ENCODE results near the gene UTP25.

Gene UTP25

GRCh38 chr1:209807509-209807908, 20.3 kb upstream of the UTP25 start:
- DNase-seq, result no peak

- no peak for DNase-seq
These were observed 19.7 kb upstream of the UTP25 start for GRCh38 chr1:209808059-209808581.

GRCh38 chr1:209809611-209810010, 18.2 kb upstream of the UTP25 start:
- DNase-seq, result no peak

GRCh38 chr1:209810783-209811182, 17.0 kb upstream of the UTP25 start:
- no peak for DNase-seq

GRCh38 chr1:209813902-209814301, 13.9 kb upstream of the UTP25 start:
- no peak for DNase-seq

- DNase-seq, result no peak
These were observed 12.3 kb upstream of the UTP25 start for GRCh38 chr1:209815490-209815889.

- DNase-seq, result no peak
These were observed 11.8 kb upstream of the UTP25 start for GRCh38 chr1:209815931-209816341.

- no peak for DNase-seq
These were observed 10.8 kb upstream of the UTP25 start for GRCh38 chr1:209816923-209817322.

- DNase-seq, result no peak
These were observed 10.1 kb upstream of the UTP25 start for GRCh38 chr1:209817691-209818090.

- DNase-seq, result no peak
These were observed 8.7 kb upstream of the UTP25 start for GRCh38 chr1:209819058-209819457.

GRCh38 chr1:209820986-209821385, 6.8 kb upstream of the UTP25 start:
- no peak for DNase-seq

- no peak for DNase-seq
These were observed 5.1 kb upstream of the UTP25 start for GRCh38 chr1:209822706-209823105.

- DNase-seq, result no peak
These were observed 4.4 kb upstream of the UTP25 start for GRCh38 chr1:209823143-209824041.

GRCh38 chr1:209825591-209826434, 2.0 kb upstream of the UTP25 start:
- DNase-seq, result no peak

- no peak for DNase-seq
These were observed 1.9 kb downstream of the UTP25 start for GRCh38 chr1:209829716-209830115.

- no peak for DNase-seq
These were observed 3.0 kb downstream of the UTP25 start for GRCh38 chr1:209830722-209831121.

GRCh38 chr1:209831615-209832014, 3.8 kb downstream of the UTP25 start:
- DNase-seq, result no peak

GRCh38 chr1:209835782-209836298, 8.1 kb downstream of the UTP25 start:
- DNase-seq, result no peak

GRCh38 chr1:209837671-209838070, 9.9 kb downstream of the UTP25 start:
- DNase-seq, result no peak

- no peak for DNase-seq
These were observed 10.8 kb downstream of the UTP25 start for GRCh38 chr1:209838537-209838936.

GRCh38 chr1:209839875-209840546, 12.2 kb downstream of the UTP25 start:
- DNase-seq, result no peak

- DNase-seq, result no peak
These were observed 12.8 kb downstream of the UTP25 start for GRCh38 chr1:209840611-209841010.

Data from activated CD4-positive, CD25-positive, alpha-beta regulatory T cell (primary cell).